RWPE1 (cell line): ENCODE data around the gene DCAF15.
A peak's percentile ranks its signal among the peaks of the same experiment; 100 is the strongest.

Experiments used
- CTCF ChIA-PET: fragments of 350-600 bp; sonication (Branson Sonifier 250); formaldehyde crosslinking; extraction: SDS; loops from one replicate; lab custom pipeline; 2021; lab: Yijun Ruan, JAX
- POLR2A ChIA-PET: fragments of 400-600 bp; formaldehyde crosslinking; extraction: SDS; loops from one replicate; lab custom pipeline; 2020; ENCODE audit warnings: antibody characterized with exemption; ENCODE audit not compliant: low non-redundant PET; lab: Yijun Ruan, JAX
- DNase-seq: peaks from one replicate; pipeline ENCODE4 v3.0.0; 2012; ENCODE audit warnings: low spot score
- H3K27ac ChIP-seq: fragments of 450-650 bp; 2 replicates; pipeline ENCODE4 v1.5.1; 2017
- CTCF ChIP-seq: fragments of 450-650 bp; conservative IDR thresholded peaks from 2 replicates; pipeline ENCODE4 v1.5.1; 2017; ENCODE audit warnings: low read depth, mild to moderate bottlenecking

The DCAF15 gene

GRCh38 chr19:13935765-13936510, 16.4 kb upstream of the DCAF15 start:
- DNase-seq = no peak
- CTCF ChIA-PET = no interaction called here
- POLR2A ChIA-PET = interaction anchor here (0.5 to 0.8 kb wide), 2 partner anchors 16 to 17 kb away, joined by 3 to 4 read pairs; no protein-coding TSS in a partner anchor
- TF ChIP-seq CTCF = no peak
- H3K27ac ChIP-seq = peak overlapping the region; percentile 36

- H3K27ac ChIP-seq = peak overlapping the region; percentile 81
- no peak for DNase-seq
- no peak for TF ChIP-seq CTCF
- ChIA-PET POLR2A (no interaction called here), CTCF (interaction anchor here (0.6 to 0.8 kb wide), 2 partner anchors 24 to 53 kb away, joined by 4 to 5 read pairs; no protein-coding TSS in a partner anchor)
Observed at GRCh38 chr19:13937479-13938300, 14.6 kb upstream of the DCAF15 start.

- ChIA-PET CTCF (interaction anchor here (0.7 kb wide), 1 partner anchor 24 kb away, joined by 5 read pairs; no protein-coding TSS in a partner anchor), POLR2A (no interaction called here)
- no peak for DNase-seq
- H3K27ac ChIP-seq = peak within 1 kb of the TSS; percentile 81
- TF ChIP-seq CTCF = no peak
Observed at GRCh38 chr19:13938301-13939064, 13.8 kb upstream of the DCAF15 start, which contains the start of gene PODNL1. PODNL1 (minus strand) TSS chr19:13938417; CDS start chr19:13938181, 236 bp downstream.

GRCh38 chr19:13942023-13942684, 10.2 kb upstream of the DCAF15 start:
- POLR2A ChIA-PET = no interaction called here
- no peak for TF ChIP-seq CTCF
- no peak for DNase-seq
- H3K27ac ChIP-seq = no peak overlapping the region
- CTCF ChIA-PET = interaction anchor here (0.6 kb wide), 1 partner anchor 130 kb away, joined by 6 read pairs; no protein-coding TSS in a partner anchor

GRCh38 chr19:13946414-13946813, 5.9 kb upstream of the DCAF15 start:
- peak; percentile 75 for DNase-seq
- TF ChIP-seq CTCF = no peak
- ChIA-PET POLR2A (no interaction called here), CTCF (interaction anchor here (0.6 kb wide), 3 partner anchors 32 to 1534 kb away, joined by 3 to 5 read pairs (median 3); no protein-coding TSS in a partner anchor)
- peak overlapping the region; percentile 58 for H3K27ac ChIP-seq
